ENCODE measurements around the gene ARHGAP44. TPM values are rescaled to one million over a fixed set of nuclear protein-coding genes. Genes with fewer than 3 reads are reported as not detected.

The ARHGAP44 gene
- polyA plus RNA-seq, 1 donor (not counting 4 experiments of a cell fraction or from before 2014, with no cell fraction given) = 2.2 TPM

DNA sequence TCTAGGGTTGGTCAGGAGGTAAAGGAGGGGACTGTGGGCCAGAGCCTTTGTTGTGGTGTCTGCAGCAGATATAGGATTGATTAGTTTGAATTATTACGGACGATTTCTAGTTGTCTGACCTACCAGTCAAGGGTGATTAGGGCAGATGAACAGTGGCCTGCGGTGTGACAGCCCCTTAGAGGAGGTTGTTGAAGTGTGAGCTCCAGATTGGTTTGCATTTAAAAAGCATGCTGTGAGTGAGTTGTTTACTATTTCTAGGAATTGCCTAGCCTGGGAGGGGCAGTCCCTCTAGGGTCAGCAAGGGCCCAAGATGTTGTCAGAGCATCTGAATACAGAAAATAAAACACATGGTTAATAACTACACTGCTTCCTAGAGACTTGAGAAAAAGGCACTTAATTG, 108.8 kb downstream of the ARHGAP44 start:
- no peaks in the 10 kb centered on the region for H3K27me3 ChIP-seq (ENCODE audit: control insufficient read depth, extremely low read depth, insufficient read depth, low read length)
- H3K4me1 ChIP-seq (ENCODE audit: control insufficient read depth, extremely low read depth, insufficient read depth, low read length) = no peaks in the 10 kb centered on the region
- no peaks in the 10 kb centered on the region for H3K36me3 ChIP-seq (ENCODE audit: control insufficient read depth in 2 of 2, extremely low read depth in 1 of 2, insufficient read depth in 2 of 2, low read length in 2 of 2)
- H4K20me1 ChIP-seq (ENCODE audit: control insufficient read depth, extremely low read depth, insufficient read depth, low read length) = no peaks in the 10 kb centered on the region
- DNase-seq (ENCODE audit: low read depth, low spot score) = no peak
- H3K9me3 ChIP-seq (ENCODE audit: control insufficient read depth, low read depth, low read length) = no peaks in the 10 kb centered on the region
- no peak overlapping the region for H3K9ac ChIP-seq (ENCODE audit: control insufficient read depth, extremely low read depth, insufficient read depth, low read length)
- FAIRE-seq = no peak
- H2AFZ ChIP-seq (ENCODE audit: control insufficient read depth, low read length) = no peak overlapping the region
- H3K27ac ChIP-seq (ENCODE audit: control insufficient read depth, insufficient read depth, low read length) = no peak overlapping the region
- H3K4me3 ChIP-seq (ENCODE audit: control insufficient read depth in 2 of 3, extremely low read depth in 1 of 3, insufficient read depth in 2 of 3, low read depth in 1 of 3, low read length in 3 of 3) = no peak overlapping the region
- no peaks in the 10 kb centered on the region for H3K9me1 ChIP-seq (ENCODE audit: control insufficient read depth, extremely low read depth, insufficient read depth, low read length)
- H3K4me2 ChIP-seq (ENCODE audit: control insufficient read depth, extremely low read depth, insufficient read depth, low read depth, low read length) = no peak overlapping the region
- dilution Hi-C loops (cut with MboI; ENCODE audit: extremely low pct_ligation_motif_present, low sequenced_read_pairs) = no loop called here
- no peak for TF ChIP-seq EZH2 (IDR thresholded peaks at IDR 0.05; ENCODE audit: low read length)
- no peak for TF ChIP-seq CTCF (optimal IDR thresholded peaks at IDR 0.05 in 1 of 3, IDR thresholded peaks at IDR 0.05 in 1 of 3, conservative IDR thresholded peaks at IDR 0.05 in 1 of 3; ENCODE audit: extremely low read depth in 1 of 3, insufficient read depth in 2 of 3, low read length in 3 of 3)
- no peaks in the 10 kb centered on the region for H3K79me2 ChIP-seq (ENCODE audit: control insufficient read depth, insufficient read depth, low read length)

DNA sequence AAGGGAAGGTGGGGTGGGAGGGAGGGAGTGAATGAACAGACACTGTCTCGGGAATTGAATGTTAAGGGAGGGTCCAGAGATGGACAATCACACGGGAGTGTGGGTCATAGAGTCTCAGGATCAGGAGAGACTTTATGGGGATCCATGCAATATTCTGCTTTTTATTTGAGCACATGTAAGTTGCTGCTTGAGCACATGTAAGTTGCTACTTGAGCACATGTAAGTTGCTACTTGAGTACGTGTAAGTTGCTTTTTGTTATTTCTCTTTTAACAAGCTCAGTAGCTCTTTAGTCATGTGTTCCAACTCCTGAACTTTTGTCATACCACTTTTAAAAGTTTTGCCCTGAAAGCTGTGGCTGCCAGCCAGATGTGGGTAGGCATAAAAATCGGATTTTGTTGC, 110.3 kb downstream of the ARHGAP44 start:
- Histone ChIP-seq H2AFZ (ENCODE audit: control insufficient read depth, low read length) (no peak overlapping the region), H3K9me1 (ENCODE audit: control insufficient read depth, extremely low read depth, insufficient read depth, low read length) (no peaks in the 10 kb centered on the region), H3K9ac (ENCODE audit: control insufficient read depth, extremely low read depth, insufficient read depth, low read length) (no peak overlapping the region), H3K36me3 (ENCODE audit: control insufficient read depth in 2 of 2, extremely low read depth in 1 of 2, insufficient read depth in 2 of 2, low read length in 2 of 2) (no peaks in the 10 kb centered on the region), H3K4me1 (ENCODE audit: control insufficient read depth, extremely low read depth, insufficient read depth, low read length) (no peaks in the 10 kb centered on the region), H3K4me3 (ENCODE audit: control insufficient read depth in 2 of 3, extremely low read depth in 1 of 3, insufficient read depth in 2 of 3, low read depth in 1 of 3, low read length in 3 of 3) (no peak overlapping the region), H3K27ac (ENCODE audit: control insufficient read depth, insufficient read depth, low read length) (no peak overlapping the region), H3K9me3 (ENCODE audit: control insufficient read depth, low read depth, low read length) (no peaks in the 10 kb centered on the region), H3K79me2 (ENCODE audit: control insufficient read depth, insufficient read depth, low read length) (no peaks in the 10 kb centered on the region), H3K27me3 (ENCODE audit: control insufficient read depth, extremely low read depth, insufficient read depth, low read length) (no peaks in the 10 kb centered on the region), H4K20me1 (ENCODE audit: control insufficient read depth, extremely low read depth, insufficient read depth, low read length) (no peaks in the 10 kb centered on the region), H3K4me2 (ENCODE audit: control insufficient read depth, extremely low read depth, insufficient read depth, low read depth, low read length) (no peak overlapping the region)
- TF ChIP-seq EZH2 (IDR thresholded peaks at IDR 0.05; ENCODE audit: low read length) = no peak
- no peak for TF ChIP-seq CTCF (optimal IDR thresholded peaks at IDR 0.05 in 1 of 3, IDR thresholded peaks at IDR 0.05 in 1 of 3, conservative IDR thresholded peaks at IDR 0.05 in 1 of 3; ENCODE audit: extremely low read depth in 1 of 3, insufficient read depth in 2 of 3, low read length in 3 of 3)
- DNase-seq (ENCODE audit: low read depth, low spot score) = no peak
- FAIRE-seq = no peak
- dilution Hi-C loops (cut with MboI; ENCODE audit: extremely low pct_ligation_motif_present, low sequenced_read_pairs) = no loop called here
